HG03045 (cell line): Measurements from ENCODE around the gene BDH1.

Source experiments
- ATAC-seq: cut with Tn5 transposase; IDR thresholded peaks from one replicate; pipeline ENCODE4 v1.9.1; 2021; ENCODE audit warnings: mild to moderate bottlenecking, moderate library complexity; ENCODE audit not compliant: unreplicated experiment

Gene BDH1

GRCh38 chr3:197552198-197552597 is 3.6 kb downstream of the BDH1 start:
- no peak for ATAC-seq

- ATAC-seq = no peak
Observed at GRCh38 chr3:197550489-197550888, 5.3 kb downstream of the BDH1 start.

GRCh38 chr3:197549261-197549885 is 6.4 kb downstream of the BDH1 start:
- no peak for ATAC-seq

- no peak for ATAC-seq
Observed at GRCh38 chr3:197547306-197548011, 8.3 kb downstream of the BDH1 start.

- no peak for ATAC-seq
Observed at GRCh38 chr3:197546307-197547085, 9.3 kb downstream of the BDH1 start.

- no peak for ATAC-seq
Observed at GRCh38 chr3:197545571-197545970, 10.2 kb downstream of the BDH1 start.

- no peak for ATAC-seq
Observed at GRCh38 chr3:197545101-197545500, 10.7 kb downstream of the BDH1 start.

- ATAC-seq = no peak
Observed at GRCh38 chr3:197542741-197543454, 12.9 kb downstream of the BDH1 start.

GRCh38 chr3:197541756-197542539 is 13.8 kb downstream of the BDH1 start:
- no peak for ATAC-seq

- no peak for ATAC-seq
Observed at GRCh38 chr3:197540961-197541377, 14.8 kb downstream of the BDH1 start.

GRCh38 chr3:197539651-197540051 is 16.1 kb downstream of the BDH1 start:
- ATAC-seq = no peak

GRCh38 chr3:197533927-197534725 is 21.6 kb downstream of the BDH1 start:
- no peak for ATAC-seq

GRCh38 chr3:197533396-197533795 is 22.4 kb downstream of the BDH1 start:
- no peak for ATAC-seq

GRCh38 chr3:197532388-197532787 is 23.4 kb downstream of the BDH1 start:
- no peak for ATAC-seq

- ATAC-seq = no peak
Observed at GRCh38 chr3:197528190-197528589, 27.6 kb downstream of the BDH1 start.

- ATAC-seq = no peak
Observed at GRCh38 chr3:197527569-197527968, 28.2 kb downstream of the BDH1 start.

- ATAC-seq = no peak
Observed at GRCh38 chr3:197525706-197526105, 30.1 kb downstream of the BDH1 start.

- no peak for ATAC-seq
Observed at GRCh38 chr3:197524128-197524527, 31.6 kb downstream of the BDH1 start.

- no peak for ATAC-seq
Observed at GRCh38 chr3:197523526-197523925, 32.2 kb downstream of the BDH1 start.
